SK-N-SH treated with all-trans-retinoic acid at 6 μM for 48 hours (cell line): ENCODE measurements around the gene POLE.

Experiments used
- ISL1 ChIP-seq: fragments of 250-450 bp; sonication (Bioruptor Pico); IDR thresholded peaks from 2 replicates; pipeline ENCODE4 v2.1.2; 2022; ENCODE audit warnings: mild to moderate bottlenecking, moderate library complexity
- RARB ChIP-seq: fragments of 250-450 bp; sonication (Bioruptor Pico); IDR thresholded peaks from 2 replicates; pipeline ENCODE4 v1.8.0; 2021; ENCODE audit warnings: mild to moderate bottlenecking, moderate library complexity
- TCF4 ChIP-seq: fragments of 250-450 bp; sonication (Bioruptor Pico); IDR thresholded peaks from 2 replicates; pipeline ENCODE4 v1.8.0; 2021; ENCODE audit warnings: mild to moderate bottlenecking, moderate library complexity, borderline replicate concordance
- ZFP3 ChIP-seq: fragments of 250-450 bp; sonication (Bioruptor Pico); IDR thresholded peaks from 2 replicates; pipeline ENCODE4 v1.5.0; 2020; ENCODE audit warnings: mild to moderate bottlenecking, moderate library complexity
- ZFP30 ChIP-seq: fragments of 450-650 bp; formaldehyde crosslinking; IDR thresholded peaks from 2 replicates; pipeline ENCODE4 v1.5.0; 2022; ENCODE audit warnings: mild to moderate bottlenecking, moderate library complexity
- ZNF70 ChIP-seq: fragments of 450-650 bp; formaldehyde crosslinking; IDR thresholded peaks from 2 replicates; pipeline ENCODE4 v1.5.0; 2020; ENCODE audit warnings: mild to moderate bottlenecking, moderate library complexity
- TF ChIP-seq, protein P1 (sequence below): fragments of 250-450 bp; sonication (Bioruptor Pico); IDR thresholded peaks from 2 replicates; pipeline ENCODE4 v1.5.1; 2021; ENCODE audit warnings: mild to moderate bottlenecking, moderate library complexity
- TF ChIP-seq, protein P2 (sequence below): fragments of 250-450 bp; sonication (Bioruptor Pico); IDR thresholded peaks from 2 replicates; pipeline ENCODE4 v1.8.0; 2020; ENCODE audit warnings: mild to moderate bottlenecking, moderate library complexity, borderline replicate concordance
- TF ChIP-seq, protein P3 (sequence below): fragments of 250-450 bp; sonication (Bioruptor Pico); IDR thresholded peaks from 2 replicates; pipeline ENCODE4 v1.5.0; 2020; ENCODE audit warnings: mild to moderate bottlenecking, moderate library complexity
- TF ChIP-seq, protein P4 (sequence below): fragments of 250-450 bp; sonication (Bioruptor Pico); IDR thresholded peaks from 2 replicates; pipeline ENCODE4 v1.5.1; 2020; ENCODE audit warnings: low read depth, mild to moderate bottlenecking, moderate library complexity

DNA sequence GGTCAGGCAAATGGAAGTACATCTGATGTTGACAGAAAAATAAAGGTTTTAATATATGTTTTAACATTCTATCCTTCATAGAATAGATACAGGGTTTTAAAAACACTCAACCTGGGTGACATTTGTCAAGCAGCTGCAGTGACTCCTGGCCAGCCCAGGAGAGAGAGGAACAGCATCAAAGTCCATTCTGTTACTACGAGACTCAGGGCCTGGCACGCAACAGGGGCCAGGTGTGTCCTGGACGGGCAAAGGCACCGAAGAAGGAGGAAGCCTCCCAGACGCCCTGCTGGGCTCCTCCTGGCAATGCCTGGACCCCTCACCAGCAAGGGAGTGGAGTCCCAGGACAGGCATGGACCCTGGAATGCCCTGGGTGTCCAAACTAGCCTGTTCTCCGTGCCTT lies 98.8 kb downstream of the POLE start:
- TF ChIP-seq, protein P1, sequence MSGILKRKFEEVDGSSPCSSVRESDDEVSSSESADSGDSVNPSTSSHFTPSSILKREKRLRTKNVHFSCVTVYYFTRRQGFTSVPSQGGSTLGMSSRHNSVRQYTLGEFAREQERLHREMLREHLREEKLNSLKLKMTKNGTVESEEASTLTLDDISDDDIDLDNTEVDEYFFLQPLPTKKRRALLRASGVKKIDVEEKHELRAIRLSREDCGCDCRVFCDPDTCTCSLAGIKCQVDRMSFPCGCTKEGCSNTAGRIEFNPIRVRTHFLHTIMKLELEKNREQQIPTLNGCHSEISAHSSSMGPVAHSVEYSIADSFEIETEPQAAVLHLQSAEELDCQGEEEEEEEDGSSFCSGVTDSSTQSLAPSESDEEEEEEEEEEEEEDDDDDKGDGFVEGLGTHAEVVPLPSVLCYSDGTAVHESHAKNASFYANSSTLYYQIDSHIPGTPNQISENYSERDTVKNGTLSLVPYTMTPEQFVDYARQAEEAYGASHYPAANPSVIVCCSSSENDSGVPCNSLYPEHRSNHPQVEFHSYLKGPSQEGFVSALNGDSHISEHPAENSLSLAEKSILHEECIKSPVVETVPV (CRISPR knock-in tag) = no peak
- TF ChIP-seq, protein P2, sequence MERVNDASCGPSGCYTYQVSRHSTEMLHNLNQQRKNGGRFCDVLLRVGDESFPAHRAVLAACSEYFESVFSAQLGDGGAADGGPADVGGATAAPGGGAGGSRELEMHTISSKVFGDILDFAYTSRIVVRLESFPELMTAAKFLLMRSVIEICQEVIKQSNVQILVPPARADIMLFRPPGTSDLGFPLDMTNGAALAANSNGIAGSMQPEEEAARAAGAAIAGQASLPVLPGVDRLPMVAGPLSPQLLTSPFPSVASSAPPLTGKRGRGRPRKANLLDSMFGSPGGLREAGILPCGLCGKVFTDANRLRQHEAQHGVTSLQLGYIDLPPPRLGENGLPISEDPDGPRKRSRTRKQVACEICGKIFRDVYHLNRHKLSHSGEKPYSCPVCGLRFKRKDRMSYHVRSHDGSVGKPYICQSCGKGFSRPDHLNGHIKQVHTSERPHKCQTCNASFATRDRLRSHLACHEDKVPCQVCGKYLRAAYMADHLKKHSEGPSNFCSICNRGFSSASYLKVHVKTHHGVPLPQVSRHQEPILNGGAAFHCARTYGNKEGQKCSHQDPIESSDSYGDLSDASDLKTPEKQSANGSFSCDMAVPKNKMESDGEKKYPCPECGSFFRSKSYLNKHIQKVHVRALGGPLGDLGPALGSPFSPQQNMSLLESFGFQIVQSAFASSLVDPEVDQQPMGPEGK (CRISPR knock-in tag) = no peak
- no peak for TF ChIP-seq TCF4 (CRISPR knock-in tag)
- TF ChIP-seq ZFP30 (CRISPR knock-in tag) = no peak
- TF ChIP-seq, protein P3, sequence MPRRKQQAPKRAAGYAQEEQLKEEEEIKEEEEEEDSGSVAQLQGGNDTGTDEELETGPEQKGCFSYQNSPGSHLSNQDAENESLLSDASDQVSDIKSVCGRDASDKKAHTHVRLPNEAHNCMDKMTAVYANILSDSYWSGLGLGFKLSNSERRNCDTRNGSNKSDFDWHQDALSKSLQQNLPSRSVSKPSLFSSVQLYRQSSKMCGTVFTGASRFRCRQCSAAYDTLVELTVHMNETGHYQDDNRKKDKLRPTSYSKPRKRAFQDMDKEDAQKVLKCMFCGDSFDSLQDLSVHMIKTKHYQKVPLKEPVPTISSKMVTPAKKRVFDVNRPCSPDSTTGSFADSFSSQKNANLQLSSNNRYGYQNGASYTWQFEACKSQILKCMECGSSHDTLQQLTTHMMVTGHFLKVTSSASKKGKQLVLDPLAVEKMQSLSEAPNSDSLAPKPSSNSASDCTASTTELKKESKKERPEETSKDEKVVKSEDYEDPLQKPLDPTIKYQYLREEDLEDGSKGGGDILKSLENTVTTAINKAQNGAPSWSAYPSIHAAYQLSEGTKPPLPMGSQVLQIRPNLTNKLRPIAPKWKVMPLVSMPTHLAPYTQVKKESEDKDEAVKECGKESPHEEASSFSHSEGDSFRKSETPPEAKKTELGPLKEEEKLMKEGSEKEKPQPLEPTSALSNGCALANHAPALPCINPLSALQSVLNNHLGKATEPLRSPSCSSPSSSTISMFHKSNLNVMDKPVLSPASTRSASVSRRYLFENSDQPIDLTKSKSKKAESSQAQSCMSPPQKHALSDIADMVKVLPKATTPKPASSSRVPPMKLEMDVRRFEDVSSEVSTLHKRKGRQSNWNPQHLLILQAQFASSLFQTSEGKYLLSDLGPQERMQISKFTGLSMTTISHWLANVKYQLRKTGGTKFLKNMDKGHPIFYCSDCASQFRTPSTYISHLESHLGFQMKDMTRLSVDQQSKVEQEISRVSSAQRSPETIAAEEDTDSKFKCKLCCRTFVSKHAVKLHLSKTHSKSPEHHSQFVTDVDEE (CRISPR knock-in tag) = no peak
- TF ChIP-seq ISL1 = no peak
- TF ChIP-seq ZFP3 (CRISPR knock-in tag) = no peak
- TF ChIP-seq, protein P4, sequence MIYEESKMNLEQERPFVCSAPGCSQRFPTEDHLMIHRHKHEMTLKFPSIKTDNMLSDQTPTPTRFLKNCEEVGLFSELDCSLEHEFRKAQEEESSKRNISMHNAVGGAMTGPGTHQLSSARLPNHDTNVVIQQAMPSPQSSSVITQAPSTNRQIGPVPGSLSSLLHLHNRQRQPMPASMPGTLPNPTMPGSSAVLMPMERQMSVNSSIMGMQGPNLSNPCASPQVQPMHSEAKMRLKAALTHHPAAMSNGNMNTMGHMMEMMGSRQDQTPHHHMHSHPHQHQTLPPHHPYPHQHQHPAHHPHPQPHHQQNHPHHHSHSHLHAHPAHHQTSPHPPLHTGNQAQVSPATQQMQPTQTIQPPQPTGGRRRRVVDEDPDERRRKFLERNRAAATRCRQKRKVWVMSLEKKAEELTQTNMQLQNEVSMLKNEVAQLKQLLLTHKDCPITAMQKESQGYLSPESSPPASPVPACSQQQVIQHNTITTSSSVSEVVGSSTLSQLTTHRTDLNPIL (CRISPR knock-in tag) = no peak
- no peak for TF ChIP-seq ZNF70 (CRISPR knock-in tag)
- no peak for TF ChIP-seq RARB (CRISPR knock-in tag)
